H9 (cell line): ENCODE data around the gene SLC39A1. TPM values are rescaled to one million over a fixed set of nuclear protein-coding genes. Genes with fewer than 3 reads are reported as not detected.

Source experiments
- DNase-seq: peaks from one replicate; pipeline ENCODE4 v3.0.0-alpha.2; 2017
- H2AFZ ChIP-seq: one replicate; pipeline ENCODE4 v1.6.1; 2013; ENCODE audit warnings: mild to moderate bottlenecking, low read length, control low read depth, moderate library complexity
- H2AK5ac ChIP-seq: 2 replicates; pipeline ENCODE4 v1.6.1; 2013; ENCODE audit warnings: low read length, control low read depth, mixed read lengths; ENCODE audit not compliant: insufficient read length
- H2BK120ac ChIP-seq: one replicate; pipeline ENCODE4 v1.6.1; 2013; ENCODE audit warnings: low read depth, mild to moderate bottlenecking, low read length, control low read depth, inconsistent platforms; ENCODE audit not compliant: poor library complexity, severe bottlenecking
- H2BK12ac ChIP-seq: 2 replicates; pipeline ENCODE4 v1.6.1; 2013; ENCODE audit warnings: low read length, control low read depth, mixed read lengths, low read depth; ENCODE audit not compliant: insufficient read length
- H2BK15ac ChIP-seq: 2 replicates; pipeline ENCODE4 v1.6.1; 2013; ENCODE audit warnings: low read depth, low read length, control low read depth
- H2BK20ac ChIP-seq: one replicate; pipeline ENCODE4 v1.6.1; 2013; ENCODE audit warnings: low read depth, mild to moderate bottlenecking, low read length, control low read depth, inconsistent platforms; ENCODE audit not compliant: poor library complexity, severe bottlenecking
- H2BK5ac ChIP-seq: 2 replicates; pipeline ENCODE4 v1.6.1; 2013; ENCODE audit warnings: low read length, control low read depth, mixed read lengths; ENCODE audit not compliant: insufficient read length
- H3K14ac ChIP-seq: 2 replicates; pipeline ENCODE4 v1.6.1; 2013; ENCODE audit warnings: low read length, control low read depth; ENCODE audit not compliant: insufficient read depth
- H3K18ac ChIP-seq: 2 replicates; pipeline ENCODE4 v1.6.1; 2013; ENCODE audit warnings: low read depth, mild to moderate bottlenecking, mixed read lengths, low read length, control low read depth; ENCODE audit not compliant: insufficient read length
- H3K23ac ChIP-seq: 2 replicates; pipeline ENCODE4 v1.6.1; 2013; ENCODE audit warnings: low read length, control low read depth, mixed read lengths, low read depth; ENCODE audit not compliant: insufficient read length
- H3K23me2 ChIP-seq: 2 replicates; pipeline ENCODE4 v1.6.1; 2013; ENCODE audit warnings: low read depth, mild to moderate bottlenecking, mixed read lengths, low read length, control low read depth; ENCODE audit not compliant: insufficient read length, poor library complexity, severe bottlenecking
- H3K27ac ChIP-seq: 2 replicates; pipeline ENCODE4 v1.5.1; 2013; ENCODE audit warnings: low read length, control low read depth, mixed read lengths, low read depth; ENCODE audit not compliant: insufficient read length
- H3K27me3 ChIP-seq: 2 replicates; pipeline ENCODE4 v1.6.1; 2013; ENCODE audit warnings: low read length, control low read depth, inconsistent platforms; ENCODE audit not compliant: insufficient read depth
- H3K4ac ChIP-seq: 2 replicates; pipeline ENCODE4 v1.6.1; 2013; ENCODE audit warnings: low read depth, mild to moderate bottlenecking, control low read depth, inconsistent platforms, low read length, moderate library complexity
- H3K4me1 ChIP-seq: 2 replicates; pipeline ENCODE4 v1.6.1; 2013; ENCODE audit warnings: low read length, control low read depth, inconsistent platforms; ENCODE audit not compliant: insufficient read depth
- H3K4me2 ChIP-seq: 2 replicates; pipeline ENCODE4 v1.6.1; 2013; ENCODE audit warnings: low read length, control low read depth, mixed read lengths; ENCODE audit not compliant: insufficient read length, insufficient read depth
- H3K56ac ChIP-seq: 2 replicates; pipeline ENCODE4 v1.6.1; 2013; ENCODE audit warnings: low read depth, mild to moderate bottlenecking, mixed read lengths, low read length, control low read depth; ENCODE audit not compliant: insufficient read length
- H3K79me1 ChIP-seq: 2 replicates; pipeline ENCODE4 v1.6.1; 2013; ENCODE audit warnings: low read depth, mild to moderate bottlenecking, moderate library complexity, low read length, control low read depth, inconsistent platforms; ENCODE audit not compliant: insufficient read depth, poor library complexity, severe bottlenecking
- H3K79me2 ChIP-seq: 2 replicates; pipeline ENCODE4 v1.6.1; 2013; ENCODE audit warnings: low read length, control low read depth, inconsistent platforms; ENCODE audit not compliant: insufficient read depth
- H3K9ac ChIP-seq: 2 replicates; pipeline ENCODE4 v1.6.1; 2013; ENCODE audit warnings: low read length, control low read depth, mixed read lengths; ENCODE audit not compliant: insufficient read length; ENCODE audit errors: extremely low read depth
- H3K9me3 ChIP-seq: one replicate; pipeline ENCODE4 v1.6.1; 2013; ENCODE audit warnings: low read depth, low read length, inconsistent platforms; ENCODE audit not compliant: control insufficient read depth
- H3T11ph ChIP-seq: one replicate; pipeline ENCODE4 v1.6.1; 2013; ENCODE audit warnings: mild to moderate bottlenecking, low read length, control low read depth, inconsistent platforms
- H4K20me1 ChIP-seq: one replicate; pipeline ENCODE4 v1.6.1; 2013; ENCODE audit not compliant: control insufficient read depth, insufficient read length, insufficient read depth
- H4K5ac ChIP-seq: 2 replicates; pipeline ENCODE4 v1.6.1; 2013; ENCODE audit warnings: low read depth, mild to moderate bottlenecking, mixed read lengths, low read length, control low read depth; ENCODE audit not compliant: insufficient read length
- H4K8ac ChIP-seq: replicated peaks from 2 replicates; pipeline ENCODE4 v1.6.1; 2013; ENCODE audit warnings: low read length, control low read depth, mixed read lengths, low read depth; ENCODE audit not compliant: insufficient read length
- H4K91ac ChIP-seq: 2 replicates; pipeline ENCODE4 v1.6.1; 2013; ENCODE audit warnings: low read depth, mild to moderate bottlenecking, moderate library complexity, mixed read lengths, low read length, control low read depth; ENCODE audit not compliant: insufficient read length
- H3K27ac Mint-ChIP-seq, 3 experiments: 2 replicates in 2 of 3; 3 replicates in 1 of 3; pipeline ENCODE4 v1.8.0; 2020 to 2021; ENCODE audit warnings: mixed read lengths in 3 of 3, mild to moderate bottlenecking in 1 of 3, moderate library complexity in 1 of 3
- H3K27me3 Mint-ChIP-seq: 2 replicates; pipeline ENCODE4 v1.8.0; 2021; ENCODE audit warnings: low read depth, mild to moderate bottlenecking, moderate library complexity, mixed read lengths
- H3K36me3 Mint-ChIP-seq, 3 experiments: 2 replicates in 2 of 3; 3 replicates in 1 of 3; pipeline ENCODE4 v1.8.0; 2020 to 2021; ENCODE audit warnings: low read depth in 3 of 3, mixed read lengths in 3 of 3; ENCODE audit not compliant: insufficient read depth in 1 of 3
- H3K4me1 Mint-ChIP-seq, 2 experiments: 2 replicates each; pipeline ENCODE4 v1.8.0; 2020; ENCODE audit warnings: mixed read lengths in 2 of 2
- H3K4me3 Mint-ChIP-seq, 2 experiments: 2 replicates in 1 of 2; 3 replicates in 1 of 2; pipeline ENCODE4 v1.8.0; 2020 to 2021; ENCODE audit warnings: mild to moderate bottlenecking in 2 of 2, mixed read lengths in 2 of 2, moderate library complexity in 1 of 2
- H3K9me3 Mint-ChIP-seq, 2 experiments: 2 replicates in 1 of 2; 3 replicates in 1 of 2; pipeline ENCODE4 v1.8.0; 2020; ENCODE audit warnings: mild to moderate bottlenecking in 2 of 2, mixed read lengths in 2 of 2, moderate library complexity in 1 of 2
- WGBS: extraction: QIAGEN DNeasy Blood & Tissue Kit; methylation state at CpG from one replicate; pipeline ENCODE4 v1.1.7; 2013; ENCODE audit warnings: missing lambda C conversion rate, low lambda C conversion rate, mixed read lengths; ENCODE audit not compliant: insufficient read length; ENCODE audit errors: extremely low coverage; 5-methylcytosine and 5-hydroxymethylcytosine counted together
- total RNA-seq: library from RNA; stranded (reverse); gene quantifications from 2 replicates; pipeline ENCODE4 v1.2.1, GENCODE V29; 2021
- TF ChIP-seq, protein P1 (sequence below): fragments of 200-600 bp; sonication (generic); conservative IDR thresholded peaks from 3 replicates; pipeline ENCODE4 v1.8.0; 2021; ENCODE audit warnings: antibody characterized with exemption, mild to moderate bottlenecking

Gene SLC39A1
- total RNA-seq, 1 experiment from 2014 or later = 161 TPM

DNA sequence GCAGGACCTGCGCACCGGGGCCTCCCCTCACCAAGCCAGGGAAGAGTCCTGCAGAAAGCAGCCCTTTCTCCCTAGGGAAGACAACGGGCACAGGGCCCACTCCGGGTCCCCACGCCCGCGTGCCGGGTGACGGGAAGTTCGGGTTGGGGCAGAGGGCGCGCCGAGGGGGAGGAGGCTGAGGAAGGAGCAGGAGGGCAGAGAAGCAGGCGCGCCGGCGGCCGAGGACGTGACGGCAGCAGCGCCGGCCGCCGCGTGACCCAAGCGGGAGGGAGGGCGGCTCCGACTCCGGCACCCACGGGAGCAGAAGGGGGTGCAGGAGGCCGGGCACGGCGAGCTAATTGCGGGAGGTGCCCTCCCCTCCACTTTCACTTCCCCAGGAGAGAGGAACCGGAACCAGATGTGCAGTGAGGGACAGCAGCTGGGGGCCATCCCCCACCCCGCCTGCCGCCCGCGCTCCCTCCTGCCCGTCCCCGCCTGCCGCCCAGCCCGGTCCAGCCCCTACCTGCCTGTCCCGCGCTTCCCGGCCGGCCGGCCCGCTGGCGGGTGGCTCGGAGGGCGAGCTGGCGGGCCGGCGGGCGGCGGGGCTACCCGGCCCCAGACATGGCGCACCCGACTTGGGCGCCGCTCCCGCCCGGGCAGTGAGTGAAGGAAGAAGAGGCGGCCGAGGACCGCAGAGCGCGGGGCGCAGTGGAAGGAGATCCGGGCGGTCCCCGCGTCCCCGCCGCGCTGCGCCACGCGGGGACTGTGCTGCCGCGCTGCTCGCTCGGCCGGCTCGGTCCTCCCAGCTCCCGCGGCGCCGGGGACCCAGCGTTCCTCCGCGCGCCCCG, 17.3 kb downstream of the SLC39A1 start:
- Mint-ChIP-seq H3K36me3 (peaks cover 13 to 55% (median 39%) of the 10 kb centered on the region in 3 experiments), H3K27ac (peak overlapping the region in 1 of 3 experiments; percentile 83; a peak in 2 of 7 replicates), H3K4me1 (peaks cover 10 to 17% of the 10 kb centered on the region in 2 experiments), H3K27me3 (no peaks in the 10 kb centered on the region), H3K4me3 (peak overlapping the region; percentile 82 to 93), H3K9me3 (no peaks in the 10 kb centered on the region)
- peak; percentile 53 for DNase-seq
- Histone ChIP-seq H3K4ac (no peak overlapping the region), H3K23ac (no peak overlapping the region), H3K4me2 (peak overlapping the region; percentile 52), H2BK5ac (no peak overlapping the region), H3K18ac (no peak overlapping the region), H2BK20ac (no peak overlapping the region), H3T11ph (no peak overlapping the region), H3K9ac (peak overlapping the region; percentile 61), H2BK15ac (no peak overlapping the region), H3K27ac (no peak overlapping the region), H3K27me3 (no peaks in the 10 kb centered on the region), H3K14ac (peak overlapping the region; percentile 75), H3K23me2 (peaks cover 5% of the 10 kb centered on the region), H4K8ac (no peak overlapping the region), H3K9me3 (no peaks in the 10 kb centered on the region), H3K4me1 (no peaks in the 10 kb centered on the region; the same call in 1 of the 2 replicates), H4K5ac (no peak overlapping the region), H2BK120ac (no peak overlapping the region), H3K79me2 (no peaks in the 10 kb centered on the region), H2AFZ (no peak overlapping the region), H4K91ac (no peak overlapping the region), H3K79me1 (peaks cover 3% of the 10 kb centered on the region), H2BK12ac (no peak overlapping the region), H4K20me1 (peaks cover 1% of the 10 kb centered on the region), H2AK5ac (no peak overlapping the region), H3K56ac (no peak overlapping the region)
- TF ChIP-seq, protein P1, sequence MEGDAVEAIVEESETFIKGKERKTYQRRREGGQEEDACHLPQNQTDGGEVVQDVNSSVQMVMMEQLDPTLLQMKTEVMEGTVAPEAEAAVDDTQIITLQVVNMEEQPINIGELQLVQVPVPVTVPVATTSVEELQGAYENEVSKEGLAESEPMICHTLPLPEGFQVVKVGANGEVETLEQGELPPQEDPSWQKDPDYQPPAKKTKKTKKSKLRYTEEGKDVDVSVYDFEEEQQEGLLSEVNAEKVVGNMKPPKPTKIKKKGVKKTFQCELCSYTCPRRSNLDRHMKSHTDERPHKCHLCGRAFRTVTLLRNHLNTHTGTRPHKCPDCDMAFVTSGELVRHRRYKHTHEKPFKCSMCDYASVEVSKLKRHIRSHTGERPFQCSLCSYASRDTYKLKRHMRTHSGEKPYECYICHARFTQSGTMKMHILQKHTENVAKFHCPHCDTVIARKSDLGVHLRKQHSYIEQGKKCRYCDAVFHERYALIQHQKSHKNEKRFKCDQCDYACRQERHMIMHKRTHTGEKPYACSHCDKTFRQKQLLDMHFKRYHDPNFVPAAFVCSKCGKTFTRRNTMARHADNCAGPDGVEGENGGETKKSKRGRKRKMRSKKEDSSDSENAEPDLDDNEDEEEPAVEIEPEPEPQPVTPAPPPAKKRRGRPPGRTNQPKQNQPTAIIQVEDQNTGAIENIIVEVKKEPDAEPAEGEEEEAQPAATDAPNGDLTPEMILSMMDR = no peak
- no CpG with 5 or more reads among the region's 95 CpGs for WGBS
